Measurements from ENCODE around the gene GOLGA3. TPM values are rescaled to one million over a fixed set of nuclear protein-coding genes. Genes with fewer than 3 reads are reported as not detected.

The GOLGA3 gene
- total RNA-seq, 1 donor from 2014 or later = 47.5 TPM

DNA sequence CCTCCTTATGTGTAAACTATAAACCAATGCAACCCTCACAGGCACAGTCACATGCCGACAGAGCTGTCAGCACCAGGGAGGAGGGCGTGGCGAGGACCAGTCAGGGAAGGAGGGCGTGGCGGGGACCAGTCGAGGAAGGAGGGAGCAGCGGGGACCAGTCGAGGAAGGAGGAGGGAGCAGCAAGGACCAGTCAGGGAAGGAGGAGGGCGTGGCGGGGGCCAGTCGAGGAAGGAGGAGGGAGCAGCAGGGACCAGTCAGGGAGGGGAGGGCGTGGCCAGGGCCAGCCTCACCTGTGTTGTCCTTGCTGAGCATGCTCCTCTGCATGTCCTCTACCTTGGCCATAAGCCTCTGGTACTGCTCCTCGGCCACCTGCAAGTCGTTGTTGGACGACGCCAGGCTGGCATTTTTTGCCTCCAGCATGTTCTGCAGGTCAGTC, 24.2 kb downstream of the GOLGA3 start:
- Mint-ChIP-seq H3K27me3 (no peaks in the 10 kb centered on the region), H3K36me3 (ENCODE audit: insufficient read depth) (peaks cover 25% of the 10 kb centered on the region), H3K27ac (no peak overlapping the region), H3K9me3 (ENCODE audit: low read depth) (no peaks in the 10 kb centered on the region), H3K4me3 (ENCODE audit: low read depth) (no peak overlapping the region), H3K4me1 (ENCODE audit: low read depth) (no peaks in the 10 kb centered on the region)
- DNase-seq (ENCODE audit: low spot score, unreplicated experiment) = no peak
- TF ChIP-seq, protein P1, sequence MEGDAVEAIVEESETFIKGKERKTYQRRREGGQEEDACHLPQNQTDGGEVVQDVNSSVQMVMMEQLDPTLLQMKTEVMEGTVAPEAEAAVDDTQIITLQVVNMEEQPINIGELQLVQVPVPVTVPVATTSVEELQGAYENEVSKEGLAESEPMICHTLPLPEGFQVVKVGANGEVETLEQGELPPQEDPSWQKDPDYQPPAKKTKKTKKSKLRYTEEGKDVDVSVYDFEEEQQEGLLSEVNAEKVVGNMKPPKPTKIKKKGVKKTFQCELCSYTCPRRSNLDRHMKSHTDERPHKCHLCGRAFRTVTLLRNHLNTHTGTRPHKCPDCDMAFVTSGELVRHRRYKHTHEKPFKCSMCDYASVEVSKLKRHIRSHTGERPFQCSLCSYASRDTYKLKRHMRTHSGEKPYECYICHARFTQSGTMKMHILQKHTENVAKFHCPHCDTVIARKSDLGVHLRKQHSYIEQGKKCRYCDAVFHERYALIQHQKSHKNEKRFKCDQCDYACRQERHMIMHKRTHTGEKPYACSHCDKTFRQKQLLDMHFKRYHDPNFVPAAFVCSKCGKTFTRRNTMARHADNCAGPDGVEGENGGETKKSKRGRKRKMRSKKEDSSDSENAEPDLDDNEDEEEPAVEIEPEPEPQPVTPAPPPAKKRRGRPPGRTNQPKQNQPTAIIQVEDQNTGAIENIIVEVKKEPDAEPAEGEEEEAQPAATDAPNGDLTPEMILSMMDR (IDR thresholded peaks at IDR 0.05; ENCODE audit: unreplicated experiment) = no peak

DNA sequence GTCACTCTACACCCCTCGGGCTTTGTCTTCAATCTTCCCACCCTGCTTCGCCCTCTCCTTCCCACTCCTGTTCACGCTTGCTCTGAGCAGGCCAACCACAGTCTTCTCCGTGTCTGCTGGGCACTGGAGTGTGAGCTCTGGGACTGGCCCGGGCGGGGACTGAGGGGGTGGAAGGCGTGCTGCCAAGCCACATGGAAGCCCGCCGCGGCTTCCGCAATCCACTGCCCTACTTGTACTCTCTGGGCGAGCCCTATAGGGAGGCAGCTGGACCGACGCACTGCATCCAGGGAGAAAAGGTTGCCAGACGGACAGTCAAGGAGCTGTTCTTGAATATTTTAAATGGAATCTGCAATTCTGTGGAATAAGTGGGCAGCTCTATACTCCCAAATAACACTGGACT, 24.8 kb downstream of the GOLGA3 start:
- Mint-ChIP-seq H3K4me3 (ENCODE audit: low read depth) (no peak overlapping the region), H3K27me3 (no peaks in the 10 kb centered on the region), H3K9me3 (ENCODE audit: low read depth) (no peaks in the 10 kb centered on the region), H3K4me1 (ENCODE audit: low read depth) (no peaks in the 10 kb centered on the region), H3K36me3 (ENCODE audit: insufficient read depth) (peaks cover 23% of the 10 kb centered on the region), H3K27ac (no peak overlapping the region)
- TF ChIP-seq, protein P1 (IDR thresholded peaks at IDR 0.05; ENCODE audit: unreplicated experiment) = no peak
- DNase-seq (ENCODE audit: low spot score, unreplicated experiment) = no peak

DNA sequence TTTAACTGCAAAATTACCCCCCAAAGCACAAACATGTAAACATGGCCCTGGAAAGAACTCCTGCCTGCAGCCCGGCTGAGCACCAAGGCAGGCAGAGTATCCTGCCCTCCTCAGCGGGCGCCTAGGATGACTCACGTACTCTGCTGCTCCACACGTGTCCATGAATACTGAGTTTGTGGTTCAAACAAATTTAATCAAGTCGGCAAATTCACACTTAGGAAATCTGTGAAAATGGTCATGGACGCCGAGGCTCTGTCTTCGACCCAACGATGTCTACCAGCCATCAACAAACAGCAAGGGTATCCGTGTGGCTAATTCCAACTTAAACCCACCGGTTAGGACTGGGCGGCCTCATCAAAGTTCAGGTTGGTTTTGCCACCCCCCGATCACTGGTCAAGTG, 25.5 kb downstream of the GOLGA3 start:
- no peaks in the 10 kb centered on the region for H3K27me3 Mint-ChIP-seq
- no peak overlapping the region for H3K4me3 Mint-ChIP-seq (ENCODE audit: low read depth)
- H3K27ac Mint-ChIP-seq = no peak overlapping the region
- no peaks in the 10 kb centered on the region for H3K9me3 Mint-ChIP-seq (ENCODE audit: low read depth)
- TF ChIP-seq, protein P1 (IDR thresholded peaks at IDR 0.05; ENCODE audit: unreplicated experiment) = no peak
- no peak for DNase-seq (ENCODE audit: low spot score, unreplicated experiment)
- peaks cover 19% of the 10 kb centered on the region for H3K36me3 Mint-ChIP-seq (ENCODE audit: insufficient read depth)
- H3K4me1 Mint-ChIP-seq (ENCODE audit: low read depth) = no peaks in the 10 kb centered on the region

DNA sequence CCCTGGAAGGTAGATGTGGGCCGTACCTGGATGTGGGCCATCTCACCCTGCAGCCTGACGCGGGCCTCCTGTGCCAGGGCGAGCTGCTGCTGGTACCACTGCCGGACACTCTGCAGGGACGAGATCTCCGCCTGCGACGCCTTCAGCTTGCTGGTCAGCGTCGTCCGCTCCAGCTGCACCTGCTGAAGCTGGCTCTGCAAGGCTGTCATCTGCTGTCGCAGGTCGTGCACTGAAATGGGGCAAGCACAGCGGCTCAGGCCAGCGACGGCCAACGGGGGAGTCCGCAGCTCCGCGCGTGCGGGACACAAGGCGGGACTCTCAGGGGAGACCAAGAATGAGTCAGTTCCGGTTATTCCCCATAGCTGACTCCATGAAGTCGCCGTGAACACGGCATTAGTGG, 26.9 kb downstream of the GOLGA3 start:
- H3K27me3 Mint-ChIP-seq = no peaks in the 10 kb centered on the region
- peaks cover 22% of the 10 kb centered on the region for H3K36me3 Mint-ChIP-seq (ENCODE audit: insufficient read depth)
- no peak overlapping the region for H3K27ac Mint-ChIP-seq
- H3K4me1 Mint-ChIP-seq (ENCODE audit: low read depth) = no peaks in the 10 kb centered on the region
- H3K4me3 Mint-ChIP-seq (ENCODE audit: low read depth) = no peak overlapping the region
- TF ChIP-seq, protein P1 (IDR thresholded peaks at IDR 0.05; ENCODE audit: unreplicated experiment) = no peak
- H3K9me3 Mint-ChIP-seq (ENCODE audit: low read depth) = no peaks in the 10 kb centered on the region
- no peak for DNase-seq (ENCODE audit: low spot score, unreplicated experiment)

DNA sequence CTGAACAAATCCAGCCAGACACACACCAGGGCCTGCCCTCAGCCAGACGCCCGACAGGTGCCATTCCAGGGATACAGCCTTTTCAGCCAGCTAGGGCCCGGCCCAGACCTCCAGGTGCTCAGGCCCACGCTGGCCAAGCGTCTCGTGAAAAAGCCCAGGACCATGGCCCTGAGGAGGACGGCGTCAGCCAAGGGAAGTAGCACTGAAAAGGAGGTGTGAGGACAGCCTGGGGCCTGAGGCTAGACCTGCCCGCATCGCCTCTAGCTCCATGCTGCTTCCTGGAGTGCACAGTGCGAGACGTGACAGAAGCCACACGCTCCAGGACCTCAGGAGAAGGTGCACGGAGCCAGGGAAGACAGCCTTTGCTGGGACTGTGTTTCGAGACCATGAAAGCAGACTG, 29.8 kb downstream of the GOLGA3 start:
- TF ChIP-seq, protein P1 (IDR thresholded peaks at IDR 0.05; ENCODE audit: unreplicated experiment) = no peak
- no peak for DNase-seq (ENCODE audit: low spot score, unreplicated experiment)
- Mint-ChIP-seq H3K27ac (no peak overlapping the region), H3K27me3 (no peaks in the 10 kb centered on the region), H3K4me1 (ENCODE audit: low read depth) (no peaks in the 10 kb centered on the region), H3K4me3 (ENCODE audit: low read depth) (no peak overlapping the region), H3K9me3 (ENCODE audit: low read depth) (no peaks in the 10 kb centered on the region), H3K36me3 (ENCODE audit: insufficient read depth) (peaks cover 25% of the 10 kb centered on the region)
